Transverse colon (tissue), 4 donors: ENCODE data around the gene CHAC2. TPM values are rescaled to one million over a fixed set of nuclear protein-coding genes. Genes with fewer than 3 reads are reported as not detected.
"Not testable (repeated sequence)": the region's sequence is repeated elsewhere in the genome, so short reads cannot be mapped to it uniquely, and the experiment has no call there.

Experiments
- DNase-seq: peaks from one replicate; pipeline ENCODE4 v3.0.0-alpha.2; 2019
- H3K27ac ChIP-seq, 4 donors: fragments of 200-600 bp; sonication (generic); 2 replicates each; pipeline ENCODE4 v1.5.1; 2016 to 2018; ENCODE audit warnings: inconsistent platforms in 4 of 4
- H3K27me3 ChIP-seq: fragments of 200-600 bp; sonication (generic); 2 replicates; pipeline ENCODE4 v1.5.1; 2017; ENCODE audit warnings: inconsistent platforms
- H3K36me3 ChIP-seq, 4 donors: fragments of 200-600 bp; sonication (generic); 2 replicates each; pipeline ENCODE4 v1.5.1; 2017 to 2019; ENCODE audit warnings: inconsistent platforms in 4 of 4
- H3K4me1 ChIP-seq, 4 donors: fragments of 200-600 bp; sonication (generic); 2 replicates each; pipeline ENCODE4 v1.5.1; 2017 to 2020; ENCODE audit warnings: inconsistent platforms in 4 of 4
- H3K4me3 ChIP-seq, 4 donors: fragments of 200-600 bp; sonication (generic); 1 replicate in 1 of 4; 2 replicates in 3 of 4; pipeline versions ENCODE4 v1.5.1 to v1.6.1; 2017 to 2019; ENCODE audit warnings: inconsistent platforms in 4 of 4
- H3K9me3 ChIP-seq, 2 donors: fragments of 200-600 bp; sonication (generic); 2 replicates each; pipeline ENCODE4 v1.5.1; 2017 to 2019; ENCODE audit warnings: inconsistent platforms in 2 of 2
- EP300 ChIP-seq: sonication (generic); formaldehyde crosslinking; IDR thresholded peaks from one replicate; pipeline ENCODE4 v1.6.1; 2017; ENCODE audit warnings: antibody characterized with exemption, low read depth
- POLR2A ChIP-seq: fragments of 450-650 bp; IDR thresholded peaks from one replicate; pipeline ENCODE4 v1.6.1; 2016; ENCODE audit warnings: antibody characterized with exemption, mild to moderate bottlenecking, moderate library complexity
- POLR2AphosphoS5 ChIP-seq, 3 donors: sonication (generic); formaldehyde crosslinking; IDR thresholded peaks; one replicate each; pipeline ENCODE4 v1.6.1; 2016; ENCODE audit warnings: antibody characterized with exemption in 3 of 3
- WGBS, 2 donors: methylation state at CpG; one replicate each; pipeline ENCODE4 v1.1.5; 2018; ENCODE audit warnings: low coverage in 1 of 2; 5-methylcytosine and 5-hydroxymethylcytosine counted together
- in situ Hi-C, 4 donors: fragments of 200-750 bp; cut with MboI; loops; one replicate each; pipeline versions ENCODE4 v1.15.0 to v1.15.1; 2017; ENCODE audit warnings: low sequenced_read_pairs in 3 of 4, low pct_ligation_motif_present in 1 of 4, low pct_unique_long_range_greater_than_20kb in 1 of 4
- intact Hi-C: fragments of 100-400 bp; cut with DNase I; formaldehyde crosslinking; loops from one replicate; pipeline ENCODE4 v1.15.1; 2023; ENCODE audit warnings: low total_unique reads
- total RNA-seq, 4 donors: library from RNA; depleted of rRNA; stranded (reverse); fragments of >200 nt; gene quantifications; one replicate each; pipeline ENCODE4 v1.1.0, GENCODE V29; 2016
- TF ChIP-seq, protein P1 (sequence below), 5 experiments: fragments of 200-600 bp in 3 of 5; fragments of 450-650 bp in 2 of 5; sonication (generic) in 3 of 5; IDR thresholded peaks; 1 replicate in 2 of 5; 2 replicates in 3 of 5; pipeline ENCODE4 v1.5.1; 2016 to 2017; ENCODE audit warnings: antibody characterized with exemption in 5 of 5, inconsistent platforms in 3 of 5, mild to moderate bottlenecking in 2 of 5, moderate library complexity in 1 of 5

Gene CHAC2
- total RNA-seq, 4 donors from 2014 or later = 1.4 to 2.1 (median 1.5) TPM

DNA sequence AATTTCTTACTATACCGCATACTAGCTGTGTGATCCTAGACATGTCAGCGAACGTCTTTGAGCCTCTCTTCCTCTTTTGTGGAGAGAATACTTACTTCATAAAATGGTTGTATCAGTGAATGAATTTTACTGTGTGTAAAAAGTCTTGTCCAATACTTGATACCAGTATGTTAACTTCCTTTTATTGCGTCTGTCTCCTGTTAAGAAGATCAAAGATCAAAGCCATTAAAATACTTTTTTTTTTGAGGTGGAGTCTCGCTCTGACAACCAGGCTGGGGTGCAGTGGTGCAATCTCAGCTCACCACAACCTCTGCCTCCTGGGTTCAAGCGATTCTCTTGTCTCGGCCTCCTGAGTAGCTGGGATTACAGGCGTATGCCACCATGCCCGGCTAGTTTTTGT, 52.4 kb downstream of the CHAC2 start:
- no peak for DNase-seq
- H3K4me1 ChIP-seq = peaks cover 3 to 13% (median 8%) of the 10 kb centered on the region in 4 donors
- H3K27me3 ChIP-seq = no peaks in the 10 kb centered on the region
- H3K9me3 ChIP-seq = no peaks in the 10 kb centered on the region
- TF ChIP-seq POLR2A (no peak), EP300 (no peak), POLR2AphosphoS5 (IDR thresholded peaks at IDR 0.05) (no peak)
- TF ChIP-seq, protein P1, sequence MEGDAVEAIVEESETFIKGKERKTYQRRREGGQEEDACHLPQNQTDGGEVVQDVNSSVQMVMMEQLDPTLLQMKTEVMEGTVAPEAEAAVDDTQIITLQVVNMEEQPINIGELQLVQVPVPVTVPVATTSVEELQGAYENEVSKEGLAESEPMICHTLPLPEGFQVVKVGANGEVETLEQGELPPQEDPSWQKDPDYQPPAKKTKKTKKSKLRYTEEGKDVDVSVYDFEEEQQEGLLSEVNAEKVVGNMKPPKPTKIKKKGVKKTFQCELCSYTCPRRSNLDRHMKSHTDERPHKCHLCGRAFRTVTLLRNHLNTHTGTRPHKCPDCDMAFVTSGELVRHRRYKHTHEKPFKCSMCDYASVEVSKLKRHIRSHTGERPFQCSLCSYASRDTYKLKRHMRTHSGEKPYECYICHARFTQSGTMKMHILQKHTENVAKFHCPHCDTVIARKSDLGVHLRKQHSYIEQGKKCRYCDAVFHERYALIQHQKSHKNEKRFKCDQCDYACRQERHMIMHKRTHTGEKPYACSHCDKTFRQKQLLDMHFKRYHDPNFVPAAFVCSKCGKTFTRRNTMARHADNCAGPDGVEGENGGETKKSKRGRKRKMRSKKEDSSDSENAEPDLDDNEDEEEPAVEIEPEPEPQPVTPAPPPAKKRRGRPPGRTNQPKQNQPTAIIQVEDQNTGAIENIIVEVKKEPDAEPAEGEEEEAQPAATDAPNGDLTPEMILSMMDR (IDR thresholded peaks at IDR 0.05) = no peak
- intact Hi-C loops = no loop called here
- H3K27ac ChIP-seq = peak overlapping the region in 2 of 4 donors; percentile 60 to 68
- peak overlapping the region in 1 of 4 donors; percentile 0 for H3K4me3 ChIP-seq
- 61% methylated on average over 7 to 9 of the region's 9 CpGs for WGBS, 2 donors
- H3K36me3 ChIP-seq = peaks cover 0 to 34% (median 9%) of the 10 kb centered on the region in 4 donors
- in situ Hi-C loops = no loop called here

DNA sequence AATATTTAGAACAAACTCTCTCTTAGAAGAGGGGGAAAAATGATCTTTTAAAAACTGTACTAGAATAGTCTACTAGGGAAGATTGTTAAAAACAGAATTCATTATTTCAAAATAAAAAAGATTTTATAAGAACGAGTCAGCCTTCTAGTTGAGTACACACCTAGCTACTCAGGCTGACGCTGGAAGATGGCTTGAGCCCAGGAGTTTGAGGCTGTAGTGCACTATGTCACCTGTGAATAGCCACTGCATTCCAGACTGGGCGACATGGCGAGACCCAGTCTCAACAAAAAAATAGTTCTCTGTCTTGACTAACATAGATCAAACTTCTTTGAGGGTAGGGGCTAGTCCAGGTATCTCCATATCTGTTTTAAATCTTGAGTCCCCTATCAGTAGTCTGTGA, 53.1 kb downstream of the CHAC2 start:
- TF ChIP-seq POLR2AphosphoS5 (IDR thresholded peaks at IDR 0.05) (no peak), EP300 (no peak), POLR2A (no peak)
- TF ChIP-seq, protein P1 (IDR thresholded peaks at IDR 0.05) = no peak
- Histone ChIP-seq H3K9me3 (no peaks in the 10 kb centered on the region), H3K4me1 (peaks cover 3 to 13% (median 8%) of the 10 kb centered on the region in 4 donors), H3K4me3 (no peak overlapping the region), H3K27me3 (no peaks in the 10 kb centered on the region), H3K27ac (no peak overlapping the region), H3K36me3 (peaks cover 0 to 27% (median 8%) of the 10 kb centered on the region in 4 donors)
- no peak for DNase-seq
- WGBS, 2 donors = 87% methylated on average over 4 of the region's 4 CpGs
- in situ Hi-C loops = no loop called here
- intact Hi-C loops = no loop called here

GRCh38 chr2:53821810-53822209, 54.2 kb downstream of the CHAC2 start:
- intact Hi-C loops (no loop called here), in situ Hi-C loops (no loop called here)
- TF ChIP-seq, protein P1 (IDR thresholded peaks at IDR 0.05) = no peak
- no peak for TF ChIP-seq POLR2AphosphoS5 (IDR thresholded peaks at IDR 0.05)
- TF ChIP-seq EP300 = no peak
- TF ChIP-seq POLR2A = no peak
- peaks cover 3 to 13% (median 8%) of the 10 kb centered on the region in 4 donors for H3K4me1 ChIP-seq
- H3K36me3 ChIP-seq = peaks cover 0 to 16% (median 4%) of the 10 kb centered on the region in 4 donors
- H3K27ac ChIP-seq = no peak overlapping the region
- 79 to 87% methylated on average over 2 to 6 of the region's 6 CpGs for whole genome bisulfite sequencing, 2 donors
- H3K4me3 ChIP-seq = no peak overlapping the region
- no peak for DNase-seq
- no peaks in the 10 kb centered on the region for H3K27me3 ChIP-seq
- H3K9me3 ChIP-seq = no peaks in the 10 kb centered on the region

- H3K9me3 ChIP-seq, H3K36me3 ChIP-seq, intact Hi-C loops, DNase-seq, H3K4me3 ChIP-seq, H3K27ac ChIP-seq, H3K27me3 ChIP-seq, in situ Hi-C loops: not testable (repeated sequence)
- 87 to 92% methylated on average over 6 to 9 of the region's 9 CpGs for WGBS, 2 donors
- H3K4me1 ChIP-seq = peaks cover 3 to 11% (median 8%) of the 10 kb centered on the region in 4 donors
- TF ChIP-seq, protein P1 (IDR thresholded peaks at IDR 0.05) = peak; percentile 11 to 33 (median 14)
Measured at GRCh38 chr2:53823639-53824038, 56.0 kb downstream of the CHAC2 start.

Other genes starting within 250 kb of the CHAC2 start
- 10 to 100 TPM in 2 of 4 donors, 1 to 10 TPM in 2; 4.9 to 18.9 (median 11.4) TPM for gene ASB3, start 19.1 kb downstream of the CHAC2 start, total RNA-seq
- gene ERLEC1, start 19.2 kb downstream of the CHAC2 start, total RNA-seq = 10 to 100 TPM in 3 of 4 donors, 1 to 10 TPM in 1; 6.4 to 43.8 (median 32.0) TPM
- 1 to 10 TPM; 2.5 to 7.4 (median 4.4) TPM for gene GPR75, start 92.2 kb downstream of the CHAC2 start, total RNA-seq
- 10 to 100 TPM; 28.5 to 44.8 (median 32.4) TPM for gene PSME4, start 203.2 kb downstream of the CHAC2 start, total RNA-seq